Measurements from ENCODE around the gene MIB1. TPM values are rescaled to one million over a fixed set of nuclear protein-coding genes. Genes with fewer than 3 reads are reported as not detected.

The MIB1 gene
- polyA plus RNA-seq, 2 donors: 3.7 to 4.0 TPM

DNA sequence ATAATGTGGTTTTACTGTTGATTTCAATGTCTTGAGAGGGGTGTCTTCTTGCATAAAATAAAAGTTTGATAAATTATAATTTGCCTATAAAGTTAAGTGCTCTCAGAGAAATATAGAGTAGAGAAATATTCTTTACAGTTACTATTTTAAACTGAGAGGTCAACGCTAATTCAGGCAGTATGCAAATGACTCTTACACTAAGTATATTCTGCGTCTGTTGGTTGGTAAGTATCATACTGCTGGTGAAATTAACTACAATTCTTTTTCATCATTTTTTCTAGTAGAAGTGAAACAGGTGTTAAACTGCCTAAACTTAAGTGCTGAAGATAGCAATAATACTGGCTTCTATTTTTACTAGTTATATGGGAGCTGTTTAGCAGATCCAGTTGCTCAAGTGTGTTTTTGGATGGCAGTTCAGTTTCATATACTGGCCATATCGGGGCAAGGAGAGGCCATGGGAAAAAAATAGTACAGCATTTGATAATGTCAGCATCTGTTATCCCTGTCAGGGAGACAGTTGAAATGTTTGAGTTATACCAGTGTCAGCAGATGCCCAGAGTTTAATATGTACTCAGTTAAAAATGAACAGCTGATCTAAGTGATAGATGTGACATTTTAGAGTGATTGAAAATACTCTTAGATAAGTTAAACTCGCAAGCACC lies 86.2 kb downstream of the MIB1 start:
- Histone ChIP-seq H3K4me1 (ENCODE audit: control insufficient read depth in 2 of 2, insufficient read depth in 2 of 2, low read length in 1 of 2) (no peaks in the 10 kb centered on the region), H3K4me3 (ENCODE audit: low read depth in 1 of 2, low read length in 2 of 2) (no peak overlapping the region), H3K27me3 (ENCODE audit: control insufficient read depth in 1 of 2, insufficient read depth in 2 of 2, low read length in 2 of 2) (no peaks in the 10 kb centered on the region), H3K36me3 (ENCODE audit: control insufficient read depth in 2 of 2, insufficient read depth in 2 of 2, low read length in 1 of 2) (no peaks in the 10 kb centered on the region), H3K9me3 (ENCODE audit: control insufficient read depth in 2 of 2, insufficient read depth in 1 of 2, low read depth in 1 of 2, low read length in 1 of 2) (no peaks in the 10 kb centered on the region), H3K27ac (ENCODE audit: low read depth in 2 of 2, low read length in 1 of 2) (no peak overlapping the region)
- WGBS, 2 donors: 81 to 87% methylated on average over 4 of the region's 4 CpGs

DNA sequence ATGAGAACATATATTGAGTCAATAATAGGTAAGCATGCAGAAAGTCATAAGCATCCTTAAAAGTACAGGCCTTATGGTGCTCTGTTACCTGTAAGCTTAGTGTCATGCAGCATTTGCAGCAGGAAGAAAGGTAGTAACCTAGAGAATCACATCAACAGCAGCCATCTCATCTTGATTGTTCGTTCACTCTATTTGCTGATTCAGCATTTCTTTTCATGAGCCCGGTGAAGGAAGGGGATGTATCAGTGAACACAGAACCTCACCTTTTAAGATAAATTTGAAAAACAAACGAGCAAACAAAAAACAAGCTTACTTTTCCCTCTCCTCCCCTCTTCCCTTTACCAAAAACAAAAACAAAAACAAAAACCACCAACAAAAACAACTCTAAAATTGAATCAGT lies 89.9 kb downstream of the MIB1 start:
- Histone ChIP-seq H3K4me3 (ENCODE audit: low read depth in 1 of 2, low read length in 2 of 2) (peak overlapping the region in 1 of 2 donors; percentile 8), H3K36me3 (ENCODE audit: control insufficient read depth in 2 of 2, insufficient read depth in 2 of 2, low read length in 1 of 2) (no peaks in the 10 kb centered on the region), H3K27me3 (ENCODE audit: control insufficient read depth in 1 of 2, insufficient read depth in 2 of 2, low read length in 2 of 2) (no peaks in the 10 kb centered on the region), H3K27ac (ENCODE audit: low read depth in 2 of 2, low read length in 1 of 2) (no peak overlapping the region), H3K9me3 (ENCODE audit: control insufficient read depth in 2 of 2, insufficient read depth in 1 of 2, low read depth in 1 of 2, low read length in 1 of 2) (no peaks in the 10 kb centered on the region), H3K4me1 (ENCODE audit: control insufficient read depth in 2 of 2, insufficient read depth in 2 of 2, low read length in 1 of 2) (no peaks in the 10 kb centered on the region)
- WGBS, 2 donors: 79% methylated on average over 3 of the region's 3 CpGs

DNA sequence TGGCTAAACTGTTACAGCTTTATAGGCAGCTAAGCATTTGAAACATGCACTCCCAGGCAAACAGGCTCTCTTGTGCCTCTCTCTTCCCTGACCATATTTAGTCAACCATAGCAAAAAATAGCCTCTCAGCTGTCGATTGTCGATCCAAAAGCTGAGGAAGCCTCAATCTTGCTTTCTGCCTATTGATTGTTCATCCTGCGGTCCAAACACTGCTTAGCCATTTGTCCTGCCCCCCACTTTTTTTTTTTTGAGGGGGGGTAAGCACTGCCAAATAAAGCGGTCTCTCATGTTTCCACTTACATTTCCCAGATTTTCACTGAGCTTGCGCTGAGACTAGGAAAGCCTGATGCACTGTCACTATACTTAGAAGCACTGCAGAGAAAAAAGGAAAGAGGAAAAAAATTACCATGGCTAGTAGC lies 90.8 kb downstream of the MIB1 start:
- no peaks in the 10 kb centered on the region for H3K4me1 ChIP-seq (ENCODE audit: control insufficient read depth in 2 of 2, insufficient read depth in 2 of 2, low read length in 1 of 2)
- no peak overlapping the region for H3K27ac ChIP-seq (ENCODE audit: low read depth in 2 of 2, low read length in 1 of 2)
- WGBS, 2 donors: 72 to 82% methylated on average over 5 of the region's 5 CpGs
- no peaks in the 10 kb centered on the region for H3K27me3 ChIP-seq (ENCODE audit: control insufficient read depth in 1 of 2, insufficient read depth in 2 of 2, low read length in 2 of 2)
- no peaks in the 10 kb centered on the region for H3K36me3 ChIP-seq (ENCODE audit: control insufficient read depth in 2 of 2, insufficient read depth in 2 of 2, low read length in 1 of 2)
- H3K9me3 ChIP-seq (ENCODE audit: control insufficient read depth in 2 of 2, insufficient read depth in 1 of 2, low read depth in 1 of 2, low read length in 1 of 2): no peaks in the 10 kb centered on the region
- no peak overlapping the region for H3K4me3 ChIP-seq (ENCODE audit: low read depth in 1 of 2, low read length in 2 of 2)

DNA sequence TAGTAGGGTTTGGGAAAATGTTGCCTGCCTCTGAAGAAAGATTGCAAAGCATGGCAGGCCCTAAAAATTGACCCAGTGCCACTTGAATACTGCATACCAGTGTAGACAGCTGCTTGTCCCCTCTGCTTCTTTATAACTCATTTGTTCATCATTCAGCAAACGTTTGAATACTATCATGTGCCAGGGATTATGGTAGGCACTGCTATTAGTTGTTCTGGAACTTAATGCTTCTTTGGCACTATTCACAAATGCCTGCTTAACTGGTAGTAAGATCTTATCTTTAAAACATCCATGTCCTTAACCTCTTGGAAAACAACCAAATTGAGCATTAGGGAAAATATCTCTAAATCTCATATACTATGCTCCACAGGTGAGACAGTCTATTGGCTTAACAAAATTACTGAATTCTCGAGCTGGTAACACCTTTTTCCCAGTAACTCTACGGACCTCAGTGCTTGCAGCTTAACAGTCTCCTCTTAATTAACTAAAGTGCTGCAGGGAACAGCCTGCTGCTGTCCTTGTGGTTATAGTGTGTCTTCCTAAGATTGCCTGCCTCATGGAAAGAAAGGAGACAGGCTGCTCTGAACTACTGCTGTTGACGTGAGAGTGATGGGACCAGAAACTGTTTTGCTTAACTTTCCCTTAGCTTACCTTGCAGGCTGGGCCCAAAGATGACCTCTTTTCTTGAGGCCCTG lies 93.2 kb downstream of the MIB1 start:
- no peak overlapping the region for H3K27ac ChIP-seq (ENCODE audit: low read depth in 2 of 2, low read length in 1 of 2)
- H3K27me3 ChIP-seq (ENCODE audit: control insufficient read depth in 1 of 2, insufficient read depth in 2 of 2, low read length in 2 of 2): no peaks in the 10 kb centered on the region
- 76 to 82% methylated on average over 4 of the region's 4 CpGs for WGBS, 2 donors

DNA sequence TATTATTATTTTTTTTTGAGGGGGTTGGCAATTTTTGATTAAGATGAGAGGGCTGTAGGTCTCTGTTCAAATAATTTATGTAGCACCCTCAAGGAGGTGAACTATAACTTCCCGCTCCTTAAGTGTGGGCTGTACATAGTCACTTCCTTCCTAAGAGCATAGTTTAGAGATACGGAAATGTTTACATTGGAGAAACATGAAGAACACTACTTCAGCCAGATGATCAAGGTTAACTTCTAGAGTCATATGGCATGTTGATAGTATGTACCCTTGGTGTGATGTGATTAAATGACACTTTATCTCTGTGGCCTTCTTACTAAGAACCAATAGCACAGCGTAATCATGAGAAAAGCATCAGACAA lies 93.7 kb downstream of the MIB1 start:
- 92 to 94% methylated on average over 3 of the region's 3 CpGs for WGBS, 2 donors
- Histone ChIP-seq H3K27ac (ENCODE audit: low read depth in 2 of 2, low read length in 1 of 2) (no peak overlapping the region), H3K36me3 (ENCODE audit: control insufficient read depth in 2 of 2, insufficient read depth in 2 of 2, low read length in 1 of 2) (peaks cover 2 to 3% of the 10 kb centered on the region in 2 donors), H3K27me3 (ENCODE audit: control insufficient read depth in 1 of 2, insufficient read depth in 2 of 2, low read length in 2 of 2) (no peaks in the 10 kb centered on the region), H3K9me3 (ENCODE audit: control insufficient read depth in 2 of 2, insufficient read depth in 1 of 2, low read depth in 1 of 2, low read length in 1 of 2) (no peaks in the 10 kb centered on the region), H3K4me1 (ENCODE audit: control insufficient read depth in 2 of 2, insufficient read depth in 2 of 2, low read length in 1 of 2) (no peaks in the 10 kb centered on the region), H3K4me3 (ENCODE audit: low read depth in 1 of 2, low read length in 2 of 2) (no peak overlapping the region)

More for the DNA sequence above, 93.2 kb downstream of the MIB1 start:
- peaks cover 2% of the 10 kb centered on the region in 2 donors for H3K36me3 ChIP-seq (ENCODE audit: control insufficient read depth in 2 of 2, insufficient read depth in 2 of 2, low read length in 1 of 2)
- H3K9me3 ChIP-seq (ENCODE audit: control insufficient read depth in 2 of 2, insufficient read depth in 1 of 2, low read depth in 1 of 2, low read length in 1 of 2): no peaks in the 10 kb centered on the region
- H3K4me1 ChIP-seq (ENCODE audit: control insufficient read depth in 2 of 2, insufficient read depth in 2 of 2, low read length in 1 of 2): no peaks in the 10 kb centered on the region
- H3K4me3 ChIP-seq (ENCODE audit: low read depth in 1 of 2, low read length in 2 of 2): no peak overlapping the region

DNA sequence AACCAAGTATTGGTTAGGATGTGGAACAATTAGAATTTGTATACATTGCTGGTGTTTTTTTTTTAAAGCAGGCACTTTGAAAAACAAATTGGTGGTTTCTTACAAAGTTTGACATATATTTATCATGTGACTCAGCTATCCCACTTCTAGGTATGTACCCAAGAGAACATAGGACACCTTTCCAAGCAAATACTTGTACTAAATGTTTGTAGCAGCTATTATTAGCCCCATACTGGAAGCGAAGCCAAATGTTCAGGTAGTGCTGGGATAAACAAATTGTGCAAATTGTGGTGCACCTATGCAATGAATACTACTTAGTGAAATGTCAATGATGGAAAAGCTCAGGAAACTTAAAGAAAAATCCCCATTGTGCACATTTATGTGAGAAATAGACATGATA lies 101.0 kb downstream of the MIB1 start:
- 92 to 95% methylated on average over 1 of the region's 1 CpG for WGBS, 2 donors
- H3K36me3 ChIP-seq (ENCODE audit: control insufficient read depth in 2 of 2, insufficient read depth in 2 of 2, low read length in 1 of 2): peaks cover 3 to 5% of the 10 kb centered on the region in 2 donors
- no peak overlapping the region for H3K4me3 ChIP-seq (ENCODE audit: low read depth in 1 of 2, low read length in 2 of 2)
- no peaks in the 10 kb centered on the region for H3K27me3 ChIP-seq (ENCODE audit: control insufficient read depth in 1 of 2, insufficient read depth in 2 of 2, low read length in 2 of 2)
- no peak overlapping the region for H3K27ac ChIP-seq (ENCODE audit: low read depth in 2 of 2, low read length in 1 of 2)
- no peaks in the 10 kb centered on the region for H3K9me3 ChIP-seq (ENCODE audit: control insufficient read depth in 2 of 2, insufficient read depth in 1 of 2, low read depth in 1 of 2, low read length in 1 of 2)
- no peaks in the 10 kb centered on the region for H3K4me1 ChIP-seq (ENCODE audit: control insufficient read depth in 2 of 2, insufficient read depth in 2 of 2, low read length in 1 of 2)

DNA sequence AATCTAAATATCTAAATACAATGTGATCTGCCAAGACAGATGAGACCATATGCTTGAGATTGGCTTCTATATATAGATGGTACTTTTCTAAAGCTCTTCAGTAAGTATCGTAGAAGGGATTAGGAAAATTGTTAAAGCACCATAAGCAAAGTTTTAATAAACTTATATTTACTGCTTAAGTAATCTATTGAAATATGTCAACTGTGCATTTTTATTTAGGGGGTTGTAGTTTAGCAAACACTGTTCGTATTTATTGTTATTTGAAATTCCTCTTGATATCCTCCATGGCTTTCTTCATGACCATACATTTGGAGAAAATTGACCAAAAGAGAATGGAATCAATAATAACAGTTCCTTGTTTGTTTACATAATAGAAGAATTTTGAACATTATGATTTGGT lies 102.7 kb downstream of the MIB1 start:
- Histone ChIP-seq H3K4me3 (ENCODE audit: low read depth in 1 of 2, low read length in 2 of 2) (no peak overlapping the region), H3K4me1 (ENCODE audit: control insufficient read depth in 2 of 2, insufficient read depth in 2 of 2, low read length in 1 of 2) (no peaks in the 10 kb centered on the region), H3K27me3 (ENCODE audit: control insufficient read depth in 1 of 2, insufficient read depth in 2 of 2, low read length in 2 of 2) (no peaks in the 10 kb centered on the region), H3K27ac (ENCODE audit: low read depth in 2 of 2, low read length in 1 of 2) (no peak overlapping the region), H3K9me3 (ENCODE audit: control insufficient read depth in 2 of 2, insufficient read depth in 1 of 2, low read depth in 1 of 2, low read length in 1 of 2) (no peaks in the 10 kb centered on the region), H3K36me3 (ENCODE audit: control insufficient read depth in 2 of 2, insufficient read depth in 2 of 2, low read length in 1 of 2) (peaks cover 3 to 6% of the 10 kb centered on the region in 2 donors)
- 87 to 91% methylated on average over 2 of the region's 2 CpGs for WGBS, 2 donors

DNA sequence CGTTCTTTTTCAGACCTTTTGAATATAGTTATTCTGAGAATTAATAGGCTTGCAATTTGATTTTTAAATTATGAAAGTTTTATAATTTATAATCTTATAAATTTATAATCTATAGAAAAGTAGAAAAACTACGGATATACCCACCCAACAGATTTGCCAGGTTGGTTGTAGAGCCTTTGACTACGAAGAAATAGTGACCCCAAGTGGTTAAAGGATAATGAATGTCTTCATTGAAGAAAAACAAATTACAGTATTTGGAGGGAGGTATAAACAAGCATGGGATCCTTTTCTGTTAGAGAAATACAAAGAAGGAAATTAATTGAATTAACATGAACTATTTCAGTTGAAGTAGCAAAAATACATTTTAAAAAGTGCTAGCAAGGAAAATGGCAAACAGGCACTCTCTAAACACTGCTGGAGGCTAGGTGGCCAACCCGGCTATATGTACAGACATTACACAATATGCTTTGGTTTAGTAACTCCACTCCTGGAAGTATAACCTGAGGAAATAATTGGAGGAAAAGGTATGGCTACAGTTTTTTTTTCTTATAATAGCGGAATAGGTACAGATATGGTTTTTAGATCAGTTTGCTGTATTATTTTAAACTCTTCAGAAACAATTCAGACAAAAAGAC lies 110.9 kb downstream of the MIB1 start:
- no peak overlapping the region for H3K4me3 ChIP-seq (ENCODE audit: low read depth in 1 of 2, low read length in 2 of 2)
- 75% methylated on average over 5 of the region's 5 CpGs for whole genome bisulfite sequencing, 2 donors
- peaks cover 0 to 2% of the 10 kb centered on the region in 2 donors for H3K36me3 ChIP-seq (ENCODE audit: control insufficient read depth in 2 of 2, insufficient read depth in 2 of 2, low read length in 1 of 2)

DNA sequence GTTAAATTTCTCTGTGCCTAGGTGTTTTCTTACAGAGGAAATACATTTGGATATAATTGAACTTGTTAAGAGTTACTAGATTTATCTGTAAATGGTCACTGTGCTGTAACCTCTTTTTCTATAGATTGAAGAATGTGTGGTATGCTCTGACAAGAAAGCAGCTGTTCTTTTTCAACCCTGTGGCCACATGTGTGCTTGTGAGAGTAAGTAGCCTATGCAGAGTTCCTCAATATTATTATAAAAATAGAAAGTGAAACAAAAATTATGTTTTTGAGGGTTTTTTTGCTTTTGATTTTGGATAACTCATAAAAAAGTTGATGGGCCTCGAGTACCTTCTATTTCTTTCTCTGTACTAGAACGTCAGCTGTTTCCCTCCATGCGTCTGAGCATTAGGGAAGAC lies 112.4 kb downstream of the MIB1 start:
- H3K9me3 ChIP-seq (ENCODE audit: control insufficient read depth in 2 of 2, insufficient read depth in 1 of 2, low read depth in 1 of 2, low read length in 1 of 2): no peaks in the 10 kb centered on the region
- H3K36me3 ChIP-seq (ENCODE audit: control insufficient read depth in 2 of 2, insufficient read depth in 2 of 2, low read length in 1 of 2): no peaks in the 10 kb centered on the region
- no peak overlapping the region for H3K27ac ChIP-seq (ENCODE audit: low read depth in 2 of 2, low read length in 1 of 2)
- 66 to 74% methylated on average over 3 of the region's 3 CpGs for WGBS, 2 donors
- H3K4me3 ChIP-seq (ENCODE audit: low read depth in 1 of 2, low read length in 2 of 2): no peak overlapping the region
- H3K4me1 ChIP-seq (ENCODE audit: control insufficient read depth in 2 of 2, insufficient read depth in 2 of 2, low read length in 1 of 2): no peaks in the 10 kb centered on the region
- no peaks in the 10 kb centered on the region for H3K27me3 ChIP-seq (ENCODE audit: control insufficient read depth in 1 of 2, insufficient read depth in 2 of 2, low read length in 2 of 2)

More for the DNA sequence above, 110.9 kb downstream of the MIB1 start:
- Histone ChIP-seq H3K9me3 (ENCODE audit: control insufficient read depth in 2 of 2, insufficient read depth in 1 of 2, low read depth in 1 of 2, low read length in 1 of 2) (no peaks in the 10 kb centered on the region), H3K4me1 (ENCODE audit: control insufficient read depth in 2 of 2, insufficient read depth in 2 of 2, low read length in 1 of 2) (no peaks in the 10 kb centered on the region), H3K27ac (ENCODE audit: low read depth in 2 of 2, low read length in 1 of 2) (no peak overlapping the region), H3K27me3 (ENCODE audit: control insufficient read depth in 1 of 2, insufficient read depth in 2 of 2, low read length in 2 of 2) (no peaks in the 10 kb centered on the region)

Measured in esophagus (tissue), 2 donors.